ENCODE results near the gene KCNK3. TPM values are rescaled to one million over a fixed set of nuclear protein-coding genes. Genes with fewer than 3 reads are reported as not detected.
"Not testable (repeated sequence)": the region's sequence is repeated elsewhere in the genome, so short reads cannot be mapped to it uniquely, and the experiment has no call there.

Gene KCNK3
- total RNA-seq, 1 donor from 2014 or later, result 25.4 TPM

- Histone ChIP-seq H3K27me3 (no peaks in the 10 kb centered on the region), H3K36me3 (no peaks in the 10 kb centered on the region), H3K4me1 (peaks cover 15% of the 10 kb centered on the region), H3K4me3 (no peak overlapping the region), H3K27ac (peak overlapping the region; percentile 69), H3K9me3 (no peaks in the 10 kb centered on the region)
- intact Hi-C loops (cut with DNase I), result no loop called here
- no peak for DNase-seq
- ATAC-seq, result no peak
- TF ChIP-seq, protein P1, sequence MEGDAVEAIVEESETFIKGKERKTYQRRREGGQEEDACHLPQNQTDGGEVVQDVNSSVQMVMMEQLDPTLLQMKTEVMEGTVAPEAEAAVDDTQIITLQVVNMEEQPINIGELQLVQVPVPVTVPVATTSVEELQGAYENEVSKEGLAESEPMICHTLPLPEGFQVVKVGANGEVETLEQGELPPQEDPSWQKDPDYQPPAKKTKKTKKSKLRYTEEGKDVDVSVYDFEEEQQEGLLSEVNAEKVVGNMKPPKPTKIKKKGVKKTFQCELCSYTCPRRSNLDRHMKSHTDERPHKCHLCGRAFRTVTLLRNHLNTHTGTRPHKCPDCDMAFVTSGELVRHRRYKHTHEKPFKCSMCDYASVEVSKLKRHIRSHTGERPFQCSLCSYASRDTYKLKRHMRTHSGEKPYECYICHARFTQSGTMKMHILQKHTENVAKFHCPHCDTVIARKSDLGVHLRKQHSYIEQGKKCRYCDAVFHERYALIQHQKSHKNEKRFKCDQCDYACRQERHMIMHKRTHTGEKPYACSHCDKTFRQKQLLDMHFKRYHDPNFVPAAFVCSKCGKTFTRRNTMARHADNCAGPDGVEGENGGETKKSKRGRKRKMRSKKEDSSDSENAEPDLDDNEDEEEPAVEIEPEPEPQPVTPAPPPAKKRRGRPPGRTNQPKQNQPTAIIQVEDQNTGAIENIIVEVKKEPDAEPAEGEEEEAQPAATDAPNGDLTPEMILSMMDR (IDR thresholded peaks at IDR 0.05), result no peak
These were observed 40.7 kb upstream of the KCNK3 start for GRCh38 chr2:26651799-26652198.

DNA sequence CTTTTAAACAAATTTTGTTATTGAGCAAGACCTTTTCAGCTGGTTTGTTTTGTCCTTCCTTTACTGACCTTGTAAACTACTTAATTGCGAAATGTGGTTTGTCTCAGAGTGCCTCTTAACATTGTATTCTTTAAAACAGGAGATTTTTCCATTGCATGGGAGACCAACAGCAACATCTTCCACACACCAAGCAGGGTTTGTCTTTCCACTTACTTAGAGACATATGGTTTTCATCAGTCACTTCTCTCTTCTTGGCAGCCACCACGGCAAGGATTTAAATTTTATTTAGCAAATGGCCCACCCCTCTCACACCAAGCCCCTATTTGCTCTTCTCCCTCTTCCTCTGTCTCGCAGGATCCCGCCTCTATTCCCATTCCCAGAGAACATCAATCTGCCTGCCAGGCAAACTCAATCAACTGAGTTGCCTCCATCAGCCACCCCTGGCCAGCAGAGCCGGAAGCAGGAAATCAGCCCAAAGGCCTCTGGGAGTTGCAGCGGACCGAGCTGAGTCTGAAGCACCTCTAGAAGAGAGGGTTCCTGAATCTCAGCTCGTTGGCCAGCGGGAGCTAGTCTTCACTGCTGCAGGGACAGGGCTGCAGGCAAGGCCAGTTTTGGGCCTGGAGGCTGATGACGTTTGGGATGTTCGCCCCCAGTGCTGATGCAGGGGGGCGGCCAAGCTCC lies 40.0 kb upstream of the KCNK3 start:
- no peaks in the 10 kb centered on the region for H3K27me3 ChIP-seq
- DNase-seq (peak; percentile 42), ATAC-seq (peak; percentile 28)
- H3K36me3 ChIP-seq, result no peaks in the 10 kb centered on the region
- TF ChIP-seq, protein P1 (IDR thresholded peaks at IDR 0.05), result no peak
- H3K4me1 ChIP-seq, result peaks cover 15% of the 10 kb centered on the region
- H3K9me3 ChIP-seq, result no peaks in the 10 kb centered on the region
- intact Hi-C loops (cut with DNase I), result no loop called here
- peak overlapping the region; percentile 63 for H3K27ac ChIP-seq
- no peak overlapping the region for H3K4me3 ChIP-seq

- H3K4me1 ChIP-seq, result peaks cover 15% of the 10 kb centered on the region
- H3K27ac ChIP-seq, result peak overlapping the region; percentile 63
These were observed 39.1 kb upstream of the KCNK3 start for GRCh38 chr2:26653207-26654060.

GRCh38 chr2:26654061-26654340 lies 38.5 kb upstream of the KCNK3 start:
- no peak overlapping the region for H3K27ac ChIP-seq
- H3K27me3 ChIP-seq, result no peaks in the 10 kb centered on the region
- intact Hi-C loops (cut with DNase I), result no loop called here
- TF ChIP-seq, protein P1 (IDR thresholded peaks at IDR 0.05), result no peak
- no peaks in the 10 kb centered on the region for H3K9me3 ChIP-seq
- H3K36me3 ChIP-seq, result no peaks in the 10 kb centered on the region
- peaks cover 15% of the 10 kb centered on the region for H3K4me1 ChIP-seq
- DNase-seq (no peak), ATAC-seq (peak; percentile 9)
- H3K4me3 ChIP-seq, result no peak overlapping the region

More at GRCh38 chr2:26653207-26654060, 39.1 kb upstream of the KCNK3 start:
- Histone ChIP-seq H3K36me3 (no peaks in the 10 kb centered on the region), H3K27me3 (no peaks in the 10 kb centered on the region), H3K9me3 (no peaks in the 10 kb centered on the region), H3K4me3 (no peak overlapping the region)
- DNase-seq (peak; percentile 63), ATAC-seq (peak; percentile 85)
- TF ChIP-seq, protein P1 (IDR thresholded peaks at IDR 0.05), result no peak
- intact Hi-C loops (cut with DNase I), result no loop called here

- DNase-seq; ATAC-seq; H3K27ac ChIP-seq; H3K27me3 ChIP-seq; H3K4me3 ChIP-seq; H3K9me3 ChIP-seq; intact Hi-C loops (cut with DNase I); H3K36me3 ChIP-seq: not testable (repeated sequence)
- H3K4me1 ChIP-seq, result peaks cover 15% of the 10 kb centered on the region
These were observed 37.4 kb upstream of the KCNK3 start for GRCh38 chr2:26655120-26655519.

DNA sequence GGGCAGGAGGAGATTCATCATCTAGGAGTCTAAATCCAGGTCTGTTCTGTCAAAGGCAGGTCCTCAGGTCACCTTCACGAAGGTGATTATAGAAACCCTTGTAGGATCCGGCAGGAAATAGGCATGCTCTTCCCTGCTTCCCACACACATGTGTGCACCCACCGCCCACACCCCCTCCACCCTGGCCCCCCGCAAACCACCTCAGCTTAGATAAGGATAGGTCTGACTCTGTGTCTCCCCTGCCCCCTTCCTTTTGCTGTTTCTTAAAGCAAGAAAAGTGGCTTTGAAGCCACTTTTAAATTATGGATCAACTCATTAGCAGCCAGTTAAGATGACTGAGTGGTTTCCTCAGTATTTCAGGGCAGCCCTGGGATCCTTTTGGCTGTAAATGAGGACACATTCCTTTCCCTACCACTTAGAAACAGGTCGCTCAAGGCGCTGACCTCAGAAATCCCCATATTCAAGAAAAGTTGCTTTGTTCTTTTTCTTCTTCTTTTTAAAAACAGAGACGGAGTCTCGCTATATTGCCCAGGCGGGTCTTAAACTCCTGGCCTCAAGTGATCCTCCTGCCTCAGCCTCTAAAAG lies 36.8 kb upstream of the KCNK3 start:
- TF ChIP-seq, protein P1 (IDR thresholded peaks at IDR 0.05), result no peak
- Histone ChIP-seq H3K9me3 (no peaks in the 10 kb centered on the region), H3K27me3 (no peaks in the 10 kb centered on the region), H3K4me1 (peaks cover 12% of the 10 kb centered on the region), H3K27ac (no peak overlapping the region), H3K36me3 (no peaks in the 10 kb centered on the region), H3K4me3 (no peak overlapping the region)
- no peak for ATAC-seq
- intact Hi-C loops (cut with DNase I), result no loop called here
- DNase-seq, result no peak
